HepG2 (cell line): ENCODE measurements around the gene GDF15. TPM values are rescaled to one million over a fixed set of nuclear protein-coding genes. Genes with fewer than 3 reads are reported as not detected.
A peak's percentile ranks its signal among the peaks of the same experiment; 100 is the strongest.

Source experiments
- ATF3 ChIP-seq: sonication (generic); formaldehyde crosslinking; IDR thresholded peaks from 2 replicates; pipeline ENCODE4 v1.4.0; 2020; ENCODE audit warnings: missing genetic modification reagents
- E2F1 ChIP-seq: sonication (generic); formaldehyde crosslinking; IDR thresholded peaks from 2 replicates; pipeline ENCODE4 v1.5.0; 2020; ENCODE audit warnings: missing genetic modification reagents
- GPN1 ChIP-seq: sonication (generic); formaldehyde crosslinking; IDR thresholded peaks from 2 replicates; pipeline ENCODE4 v1.5.1; 2020; ENCODE audit warnings: missing genetic modification reagents, borderline replicate concordance
- SP4 ChIP-seq: sonication (generic); formaldehyde crosslinking; IDR thresholded peaks from 2 replicates; pipeline ENCODE4 v1.8.1; 2023; ENCODE audit warnings: mild to moderate bottlenecking, missing genetic modification reagents
- ZBTB20 ChIP-seq: sonication (generic); formaldehyde crosslinking; IDR thresholded peaks from 2 replicates; pipeline ENCODE4 v1.8.1; 2023; ENCODE audit warnings: missing genetic modification reagents, low read depth, mild to moderate bottlenecking, borderline replicate concordance
- ZBTB3 ChIP-seq: sonication (generic); formaldehyde crosslinking; IDR thresholded peaks from 2 replicates; pipeline ENCODE4 v1.4.0; 2020; ENCODE audit warnings: low read depth, mild to moderate bottlenecking, moderate library complexity, missing genetic modification reagents, borderline replicate concordance
- ZMYM4 ChIP-seq: sonication (generic); formaldehyde crosslinking; IDR thresholded peaks from 2 replicates; pipeline ENCODE4 v1.8.1; 2023; ENCODE audit warnings: mild to moderate bottlenecking, missing genetic modification reagents
- ZNF773 ChIP-seq: sonication (generic); formaldehyde crosslinking; IDR thresholded peaks from 2 replicates; pipeline ENCODE4 v1.4.0; 2020; ENCODE audit warnings: missing genetic modification reagents, borderline replicate concordance
- ZNF816 ChIP-seq: sonication (generic); formaldehyde crosslinking; IDR thresholded peaks from 2 replicates; pipeline ENCODE4 v1.8.0; 2022; ENCODE audit warnings: missing genetic modification reagents, mild to moderate bottlenecking, borderline replicate concordance
- polyA plus RNA-seq, 8 experiments: library from polyadenylated mRNA; depleted of rRNA in 3 of 8; stranded (reverse) in 7 of 8; unstranded in 1 of 8; fragments of >200 nt; fragmentation: Illumina TruSeq in 4 of 8; extraction: Trizol in 4 of 8; gene quantifications; 2 replicates each; pipeline versions ENCODE4 v1.2.1 to v1.2.3, GENCODE V29; 2011 to 2016; ENCODE audit warnings: low read depth in 4 of 8, missing spikeins in 1 of 8, mixed read lengths in 1 of 8; ENCODE audit not compliant: insufficient read depth in 1 of 8
- total RNA-seq, 5 experiments: library from RNA; depleted of rRNA; stranded (reverse); fragments of >200 nt; fragmentation: Illumina TruSeq; extraction: Trizol; gene quantifications; 2 replicates each; pipeline ENCODE4 v1.2.3, GENCODE V29; 2016; ENCODE audit warnings: low read depth in 1 of 5
- TF ChIP-seq, protein P1 (sequence below), 2 experiments: sonication (generic) in 1 of 2; formaldehyde crosslinking in 1 of 2; IDR thresholded peaks; 2 replicates each; pipeline versions ENCODE4 v1.5.1 to v1.6.1; 2011 to 2020; ENCODE audit warnings: borderline replicate concordance in 1 of 2, low read depth in 1 of 2, low read length in 1 of 2, mild to moderate bottlenecking in 1 of 2, missing genetic modification reagents in 1 of 2, moderate library complexity in 1 of 2
- TF ChIP-seq, protein P2 (sequence below): sonication (generic); formaldehyde crosslinking; IDR thresholded peaks from 2 replicates; pipeline ENCODE4 v1.9.0; 2021; ENCODE audit warnings: mild to moderate bottlenecking, missing genetic modification reagents
- TF ChIP-seq, protein P3 (sequence below): sonication (generic); formaldehyde crosslinking; IDR thresholded peaks from 2 replicates; pipeline ENCODE4 v1.4.0; 2020; ENCODE audit warnings: missing genetic modification reagents, mild to moderate bottlenecking, borderline replicate concordance

Gene GDF15
- total and polyA plus RNA-seq, 2 of the 13 experiments (the other 11 are each of a cell fraction or from before 2014, with no cell fraction given), result 146 to 422 TPM

GRCh38 chr19:18390065-18390907 lies 4.3 kb downstream of the GDF15 start (continued):
- TF ChIP-seq E2F1 (CRISPR knock-in tag) (no peak), ZBTB3 (no peak), SP4 (CRISPR knock-in tag) (no peak), ATF3 (CRISPR knock-in tag) (no peak), GPN1 (CRISPR knock-in tag) (no peak), ZBTB20 (no peak), ZNF773 (CRISPR knock-in tag) (no peak), ZMYM4 (CRISPR knock-in tag) (no peak), ZNF816 (no peak; the same call in 1 of the 2 replicates)
- TF ChIP-seq, protein P1, sequence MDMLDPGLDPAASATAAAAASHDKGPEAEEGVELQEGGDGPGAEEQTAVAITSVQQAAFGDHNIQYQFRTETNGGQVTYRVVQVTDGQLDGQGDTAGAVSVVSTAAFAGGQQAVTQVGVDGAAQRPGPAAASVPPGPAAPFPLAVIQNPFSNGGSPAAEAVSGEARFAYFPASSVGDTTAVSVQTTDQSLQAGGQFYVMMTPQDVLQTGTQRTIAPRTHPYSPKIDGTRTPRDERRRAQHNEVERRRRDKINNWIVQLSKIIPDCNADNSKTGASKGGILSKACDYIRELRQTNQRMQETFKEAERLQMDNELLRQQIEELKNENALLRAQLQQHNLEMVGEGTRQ (IDR thresholded peaks at IDR 0.05; ENCODE audit: low read depth, low read length), result no peak
- TF ChIP-seq, protein P1 (CRISPR knock-in tag; IDR thresholded peaks at IDR 0.05; ENCODE audit: borderline replicate concordance), result no peak
- TF ChIP-seq, protein P2, sequence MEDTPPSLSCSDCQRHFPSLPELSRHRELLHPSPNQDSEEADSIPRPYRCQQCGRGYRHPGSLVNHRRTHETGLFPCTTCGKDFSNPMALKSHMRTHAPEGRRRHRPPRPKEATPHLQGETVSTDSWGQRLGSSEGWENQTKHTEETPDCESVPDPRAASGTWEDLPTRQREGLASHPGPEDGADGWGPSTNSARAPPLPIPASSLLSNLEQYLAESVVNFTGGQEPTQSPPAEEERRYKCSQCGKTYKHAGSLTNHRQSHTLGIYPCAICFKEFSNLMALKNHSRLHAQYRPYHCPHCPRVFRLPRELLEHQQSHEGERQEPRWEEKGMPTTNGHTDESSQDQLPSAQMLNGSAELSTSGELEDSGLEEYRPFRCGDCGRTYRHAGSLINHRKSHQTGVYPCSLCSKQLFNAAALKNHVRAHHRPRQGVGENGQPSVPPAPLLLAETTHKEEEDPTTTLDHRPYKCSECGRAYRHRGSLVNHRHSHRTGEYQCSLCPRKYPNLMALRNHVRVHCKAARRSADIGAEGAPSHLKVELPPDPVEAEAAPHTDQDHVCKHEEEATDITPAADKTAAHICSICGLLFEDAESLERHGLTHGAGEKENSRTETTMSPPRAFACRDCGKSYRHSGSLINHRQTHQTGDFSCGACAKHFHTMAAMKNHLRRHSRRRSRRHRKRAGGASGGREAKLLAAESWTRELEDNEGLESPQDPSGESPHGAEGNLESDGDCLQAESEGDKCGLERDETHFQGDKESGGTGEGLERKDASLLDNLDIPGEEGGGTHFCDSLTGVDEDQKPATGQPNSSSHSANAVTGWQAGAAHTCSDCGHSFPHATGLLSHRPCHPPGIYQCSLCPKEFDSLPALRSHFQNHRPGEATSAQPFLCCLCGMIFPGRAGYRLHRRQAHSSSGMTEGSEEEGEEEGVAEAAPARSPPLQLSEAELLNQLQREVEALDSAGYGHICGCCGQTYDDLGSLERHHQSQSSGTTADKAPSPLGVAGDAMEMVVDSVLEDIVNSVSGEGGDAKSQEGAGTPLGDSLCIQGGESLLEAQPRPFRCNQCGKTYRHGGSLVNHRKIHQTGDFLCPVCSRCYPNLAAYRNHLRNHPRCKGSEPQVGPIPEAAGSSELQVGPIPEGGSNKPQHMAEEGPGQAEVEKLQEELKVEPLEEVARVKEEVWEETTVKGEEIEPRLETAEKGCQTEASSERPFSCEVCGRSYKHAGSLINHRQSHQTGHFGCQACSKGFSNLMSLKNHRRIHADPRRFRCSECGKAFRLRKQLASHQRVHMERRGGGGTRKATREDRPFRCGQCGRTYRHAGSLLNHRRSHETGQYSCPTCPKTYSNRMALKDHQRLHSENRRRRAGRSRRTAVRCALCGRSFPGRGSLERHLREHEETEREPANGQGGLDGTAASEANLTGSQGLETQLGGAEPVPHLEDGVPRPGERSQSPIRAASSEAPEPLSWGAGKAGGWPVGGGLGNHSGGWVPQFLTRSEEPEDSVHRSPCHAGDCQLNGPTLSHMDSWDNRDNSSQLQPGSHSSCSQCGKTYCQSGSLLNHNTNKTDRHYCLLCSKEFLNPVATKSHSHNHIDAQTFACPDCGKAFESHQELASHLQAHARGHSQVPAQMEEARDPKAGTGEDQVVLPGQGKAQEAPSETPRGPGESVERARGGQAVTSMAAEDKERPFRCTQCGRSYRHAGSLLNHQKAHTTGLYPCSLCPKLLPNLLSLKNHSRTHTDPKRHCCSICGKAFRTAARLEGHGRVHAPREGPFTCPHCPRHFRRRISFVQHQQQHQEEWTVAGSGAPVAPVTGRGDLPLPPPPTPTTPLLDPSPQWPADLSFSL (CRISPR knock-in tag), result no peak
- TF ChIP-seq, protein P3, sequence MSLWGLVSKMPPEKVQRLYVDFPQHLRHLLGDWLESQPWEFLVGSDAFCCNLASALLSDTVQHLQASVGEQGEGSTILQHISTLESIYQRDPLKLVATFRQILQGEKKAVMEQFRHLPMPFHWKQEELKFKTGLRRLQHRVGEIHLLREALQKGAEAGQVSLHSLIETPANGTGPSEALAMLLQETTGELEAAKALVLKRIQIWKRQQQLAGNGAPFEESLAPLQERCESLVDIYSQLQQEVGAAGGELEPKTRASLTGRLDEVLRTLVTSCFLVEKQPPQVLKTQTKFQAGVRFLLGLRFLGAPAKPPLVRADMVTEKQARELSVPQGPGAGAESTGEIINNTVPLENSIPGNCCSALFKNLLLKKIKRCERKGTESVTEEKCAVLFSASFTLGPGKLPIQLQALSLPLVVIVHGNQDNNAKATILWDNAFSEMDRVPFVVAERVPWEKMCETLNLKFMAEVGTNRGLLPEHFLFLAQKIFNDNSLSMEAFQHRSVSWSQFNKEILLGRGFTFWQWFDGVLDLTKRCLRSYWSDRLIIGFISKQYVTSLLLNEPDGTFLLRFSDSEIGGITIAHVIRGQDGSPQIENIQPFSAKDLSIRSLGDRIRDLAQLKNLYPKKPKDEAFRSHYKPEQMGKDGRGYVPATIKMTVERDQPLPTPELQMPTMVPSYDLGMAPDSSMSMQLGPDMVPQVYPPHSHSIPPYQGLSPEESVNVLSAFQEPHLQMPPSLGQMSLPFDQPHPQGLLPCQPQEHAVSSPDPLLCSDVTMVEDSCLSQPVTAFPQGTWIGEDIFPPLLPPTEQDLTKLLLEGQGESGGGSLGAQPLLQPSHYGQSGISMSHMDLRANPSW (CRISPR knock-in tag), result 0 out of 2 replicates have a peak, but pooled peaks have one; percentile 61
